SU-DHL-6 (cell line): ENCODE measurements around the gene OR5H6.

Experiments used
- EZH2phosphoT487 ChIP-seq: fragments of 200-600 bp; sonication (generic), shearing (Covaris generic); conservative IDR thresholded peaks from 2 replicates; pipeline ENCODE4 v1.6.1; 2018; ENCODE audit warnings: mild to moderate bottlenecking, antibody characterized with exemption, low read length, moderate library complexity, mixed read lengths
- TF ChIP-seq, protein P1 (sequence below): fragments of 200-600 bp; sonication (generic); IDR thresholded peaks from one replicate; pipeline ENCODE4 v1.5.1; 2017; ENCODE audit warnings: antibody characterized with exemption, mild to moderate bottlenecking, low read length, moderate library complexity; ENCODE audit not compliant: insufficient read depth, poor library complexity, severe bottlenecking

DNA sequence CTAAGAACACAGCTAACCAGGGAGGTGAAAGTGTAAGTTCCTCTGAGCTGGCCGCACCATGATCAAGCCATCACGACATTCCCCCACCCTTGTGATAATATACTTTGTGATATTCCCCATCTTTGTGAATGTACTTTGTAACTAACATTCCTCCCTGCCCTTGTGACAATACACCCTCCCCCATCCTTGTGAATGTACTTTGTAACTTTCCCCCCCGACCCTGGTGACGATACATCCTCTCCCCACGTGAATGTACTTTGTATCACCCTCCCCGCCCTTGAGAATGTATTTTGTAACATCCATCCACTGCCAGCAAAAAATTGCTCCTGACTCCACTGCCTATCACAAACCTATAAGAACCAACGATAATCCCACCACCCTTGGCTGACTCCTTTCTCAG lies 20.2 kb upstream of the OR5H6 start:
- TF ChIP-seq, protein P1, sequence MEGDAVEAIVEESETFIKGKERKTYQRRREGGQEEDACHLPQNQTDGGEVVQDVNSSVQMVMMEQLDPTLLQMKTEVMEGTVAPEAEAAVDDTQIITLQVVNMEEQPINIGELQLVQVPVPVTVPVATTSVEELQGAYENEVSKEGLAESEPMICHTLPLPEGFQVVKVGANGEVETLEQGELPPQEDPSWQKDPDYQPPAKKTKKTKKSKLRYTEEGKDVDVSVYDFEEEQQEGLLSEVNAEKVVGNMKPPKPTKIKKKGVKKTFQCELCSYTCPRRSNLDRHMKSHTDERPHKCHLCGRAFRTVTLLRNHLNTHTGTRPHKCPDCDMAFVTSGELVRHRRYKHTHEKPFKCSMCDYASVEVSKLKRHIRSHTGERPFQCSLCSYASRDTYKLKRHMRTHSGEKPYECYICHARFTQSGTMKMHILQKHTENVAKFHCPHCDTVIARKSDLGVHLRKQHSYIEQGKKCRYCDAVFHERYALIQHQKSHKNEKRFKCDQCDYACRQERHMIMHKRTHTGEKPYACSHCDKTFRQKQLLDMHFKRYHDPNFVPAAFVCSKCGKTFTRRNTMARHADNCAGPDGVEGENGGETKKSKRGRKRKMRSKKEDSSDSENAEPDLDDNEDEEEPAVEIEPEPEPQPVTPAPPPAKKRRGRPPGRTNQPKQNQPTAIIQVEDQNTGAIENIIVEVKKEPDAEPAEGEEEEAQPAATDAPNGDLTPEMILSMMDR = no peak
- TF ChIP-seq EZH2phosphoT487 = no peak
